ENCODE measurements around the gene LINGO1. TPM values are rescaled to one million over a fixed set of nuclear protein-coding genes. Genes with fewer than 3 reads are reported as not detected.

The LINGO1 gene
- polyA plus RNA-seq, 2 donors: 0.08 to 0.25 TPM

GRCh38 chr15:77579498-77580188 lies 53.1 kb downstream of the LINGO1 start:
- WGBS, 2 donors: 92 to 93% methylated on average over 13 of the region's 13 CpGs
- H3K27me3 ChIP-seq (ENCODE audit: control insufficient read depth in 1 of 2, insufficient read depth in 2 of 2, low read length in 2 of 2): no peaks in the 10 kb centered on the region
- no peaks in the 10 kb centered on the region for H3K4me1 ChIP-seq (ENCODE audit: control insufficient read depth in 2 of 2, insufficient read depth in 2 of 2, low read length in 1 of 2)
- H3K4me3 ChIP-seq (ENCODE audit: low read depth in 1 of 2, low read length in 2 of 2): no peak overlapping the region
- no peaks in the 10 kb centered on the region for H3K36me3 ChIP-seq (ENCODE audit: control insufficient read depth in 2 of 2, insufficient read depth in 2 of 2, low read length in 1 of 2)
- H3K9me3 ChIP-seq (ENCODE audit: control insufficient read depth in 2 of 2, insufficient read depth in 1 of 2, low read depth in 1 of 2, low read length in 1 of 2): no peaks in the 10 kb centered on the region
- no peak overlapping the region for H3K27ac ChIP-seq (ENCODE audit: low read depth in 2 of 2, low read length in 1 of 2)

GRCh38 chr15:77578641-77579372 lies 53.9 kb downstream of the LINGO1 start:
- Histone ChIP-seq H3K4me1 (ENCODE audit: control insufficient read depth in 2 of 2, insufficient read depth in 2 of 2, low read length in 1 of 2) (no peaks in the 10 kb centered on the region), H3K27ac (ENCODE audit: low read depth in 2 of 2, low read length in 1 of 2) (no peak overlapping the region), H3K36me3 (ENCODE audit: control insufficient read depth in 2 of 2, insufficient read depth in 2 of 2, low read length in 1 of 2) (no peaks in the 10 kb centered on the region), H3K4me3 (ENCODE audit: low read depth in 1 of 2, low read length in 2 of 2) (no peak overlapping the region), H3K9me3 (ENCODE audit: control insufficient read depth in 2 of 2, insufficient read depth in 1 of 2, low read depth in 1 of 2, low read length in 1 of 2) (no peaks in the 10 kb centered on the region), H3K27me3 (ENCODE audit: control insufficient read depth in 1 of 2, insufficient read depth in 2 of 2, low read length in 2 of 2) (no peaks in the 10 kb centered on the region)
- WGBS, 2 donors: 83 to 85% methylated on average over 15 of the region's 15 CpGs

GRCh38 chr15:77577366-77577950 lies 55.3 kb downstream of the LINGO1 start:
- no peaks in the 10 kb centered on the region for H3K4me1 ChIP-seq (ENCODE audit: control insufficient read depth in 2 of 2, insufficient read depth in 2 of 2, low read length in 1 of 2)
- no peaks in the 10 kb centered on the region for H3K36me3 ChIP-seq (ENCODE audit: control insufficient read depth in 2 of 2, insufficient read depth in 2 of 2, low read length in 1 of 2)
- WGBS, 2 donors: 51 to 53% methylated on average over 9 of the region's 9 CpGs
- no peak overlapping the region for H3K4me3 ChIP-seq (ENCODE audit: low read depth in 1 of 2, low read length in 2 of 2)
- no peaks in the 10 kb centered on the region for H3K27me3 ChIP-seq (ENCODE audit: control insufficient read depth in 1 of 2, insufficient read depth in 2 of 2, low read length in 2 of 2)
- H3K9me3 ChIP-seq (ENCODE audit: control insufficient read depth in 2 of 2, insufficient read depth in 1 of 2, low read depth in 1 of 2, low read length in 1 of 2): no peaks in the 10 kb centered on the region
- H3K27ac ChIP-seq (ENCODE audit: low read depth in 2 of 2, low read length in 1 of 2): no peak overlapping the region

- Histone ChIP-seq H3K27ac (ENCODE audit: low read depth in 2 of 2, low read length in 1 of 2) (no peak overlapping the region), H3K27me3 (ENCODE audit: control insufficient read depth in 1 of 2, insufficient read depth in 2 of 2, low read length in 2 of 2) (no peaks in the 10 kb centered on the region)
These were observed 56.2 kb downstream of the LINGO1 start for GRCh38 chr15:77576538-77576937.

GRCh38 chr15:77575203-77575934 lies 57.3 kb downstream of the LINGO1 start:
- no peak overlapping the region for H3K4me3 ChIP-seq (ENCODE audit: low read depth in 1 of 2, low read length in 2 of 2)
- no peak overlapping the region for H3K27ac ChIP-seq (ENCODE audit: low read depth in 2 of 2, low read length in 1 of 2)
- H3K4me1 ChIP-seq (ENCODE audit: control insufficient read depth in 2 of 2, insufficient read depth in 2 of 2, low read length in 1 of 2): no peaks in the 10 kb centered on the region
- no peaks in the 10 kb centered on the region for H3K27me3 ChIP-seq (ENCODE audit: control insufficient read depth in 1 of 2, insufficient read depth in 2 of 2, low read length in 2 of 2)
- H3K36me3 ChIP-seq (ENCODE audit: control insufficient read depth in 2 of 2, insufficient read depth in 2 of 2, low read length in 1 of 2): no peaks in the 10 kb centered on the region
- no peaks in the 10 kb centered on the region for H3K9me3 ChIP-seq (ENCODE audit: control insufficient read depth in 2 of 2, insufficient read depth in 1 of 2, low read depth in 1 of 2, low read length in 1 of 2)
- WGBS, 2 donors: 72 to 76% methylated on average over 14 of the region's 14 CpGs

More at GRCh38 chr15:77576538-77576937, 56.2 kb downstream of the LINGO1 start:
- Histone ChIP-seq H3K4me1 (ENCODE audit: control insufficient read depth in 2 of 2, insufficient read depth in 2 of 2, low read length in 1 of 2) (no peaks in the 10 kb centered on the region), H3K4me3 (ENCODE audit: low read depth in 1 of 2, low read length in 2 of 2) (no peak overlapping the region), H3K9me3 (ENCODE audit: control insufficient read depth in 2 of 2, insufficient read depth in 1 of 2, low read depth in 1 of 2, low read length in 1 of 2) (no peaks in the 10 kb centered on the region), H3K36me3 (ENCODE audit: control insufficient read depth in 2 of 2, insufficient read depth in 2 of 2, low read length in 1 of 2) (no peaks in the 10 kb centered on the region)
- 75 to 88% methylated on average over 1 of the region's 1 CpG for WGBS, 2 donors

- Histone ChIP-seq H3K9me3 (ENCODE audit: control insufficient read depth in 2 of 2, insufficient read depth in 1 of 2, low read depth in 1 of 2, low read length in 1 of 2) (no peaks in the 10 kb centered on the region), H3K4me1 (ENCODE audit: control insufficient read depth in 2 of 2, insufficient read depth in 2 of 2, low read length in 1 of 2) (no peaks in the 10 kb centered on the region), H3K36me3 (ENCODE audit: control insufficient read depth in 2 of 2, insufficient read depth in 2 of 2, low read length in 1 of 2) (no peaks in the 10 kb centered on the region), H3K4me3 (ENCODE audit: low read depth in 1 of 2, low read length in 2 of 2) (no peak overlapping the region), H3K27ac (ENCODE audit: low read depth in 2 of 2, low read length in 1 of 2) (no peak overlapping the region), H3K27me3 (ENCODE audit: control insufficient read depth in 1 of 2, insufficient read depth in 2 of 2, low read length in 2 of 2) (no peaks in the 10 kb centered on the region)
- WGBS, 2 donors: 82 to 88% methylated on average over 6 of the region's 6 CpGs
These were observed 58.0 kb downstream of the LINGO1 start for GRCh38 chr15:77574521-77575202.

- no peaks in the 10 kb centered on the region for H3K9me3 ChIP-seq (ENCODE audit: control insufficient read depth in 2 of 2, insufficient read depth in 1 of 2, low read depth in 1 of 2, low read length in 1 of 2)
- no peak overlapping the region for H3K4me3 ChIP-seq (ENCODE audit: low read depth in 1 of 2, low read length in 2 of 2)
- no peak overlapping the region for H3K27ac ChIP-seq (ENCODE audit: low read depth in 2 of 2, low read length in 1 of 2)
- 74 to 80% methylated on average over 4 of the region's 4 CpGs for WGBS, 2 donors
- peaks cover 0 to 2% of the 10 kb centered on the region in 2 donors for H3K4me1 ChIP-seq (ENCODE audit: control insufficient read depth in 2 of 2, insufficient read depth in 2 of 2, low read length in 1 of 2)
- H3K36me3 ChIP-seq (ENCODE audit: control insufficient read depth in 2 of 2, insufficient read depth in 2 of 2, low read length in 1 of 2): no peaks in the 10 kb centered on the region
- H3K27me3 ChIP-seq (ENCODE audit: control insufficient read depth in 1 of 2, insufficient read depth in 2 of 2, low read length in 2 of 2): no peaks in the 10 kb centered on the region
These were observed 58.9 kb downstream of the LINGO1 start for GRCh38 chr15:77573802-77574201.

- Histone ChIP-seq H3K36me3 (ENCODE audit: control insufficient read depth in 2 of 2, insufficient read depth in 2 of 2, low read length in 1 of 2) (no peaks in the 10 kb centered on the region), H3K4me3 (ENCODE audit: low read depth in 1 of 2, low read length in 2 of 2) (no peak overlapping the region), H3K9me3 (ENCODE audit: control insufficient read depth in 2 of 2, insufficient read depth in 1 of 2, low read depth in 1 of 2, low read length in 1 of 2) (no peaks in the 10 kb centered on the region), H3K4me1 (ENCODE audit: control insufficient read depth in 2 of 2, insufficient read depth in 2 of 2, low read length in 1 of 2) (peaks cover 0 to 2% of the 10 kb centered on the region in 2 donors), H3K27me3 (ENCODE audit: control insufficient read depth in 1 of 2, insufficient read depth in 2 of 2, low read length in 2 of 2) (no peaks in the 10 kb centered on the region), H3K27ac (ENCODE audit: low read depth in 2 of 2, low read length in 1 of 2) (no peak overlapping the region)
- 73 to 87% methylated on average over 4 of the region's 4 CpGs for WGBS, 2 donors
These were observed 60.5 kb downstream of the LINGO1 start for GRCh38 chr15:77572186-77572585.

GRCh38 chr15:77571741-77572140 lies 61.0 kb downstream of the LINGO1 start:
- H3K36me3 ChIP-seq (ENCODE audit: control insufficient read depth in 2 of 2, insufficient read depth in 2 of 2, low read length in 1 of 2): no peaks in the 10 kb centered on the region
- no peaks in the 10 kb centered on the region for H3K9me3 ChIP-seq (ENCODE audit: control insufficient read depth in 2 of 2, insufficient read depth in 1 of 2, low read depth in 1 of 2, low read length in 1 of 2)
- WGBS, 2 donors: 88 to 90% methylated on average over 15 of the region's 15 CpGs
- H3K4me3 ChIP-seq (ENCODE audit: low read depth in 1 of 2, low read length in 2 of 2): no peak overlapping the region
- no peaks in the 10 kb centered on the region for H3K27me3 ChIP-seq (ENCODE audit: control insufficient read depth in 1 of 2, insufficient read depth in 2 of 2, low read length in 2 of 2)
- H3K27ac ChIP-seq (ENCODE audit: low read depth in 2 of 2, low read length in 1 of 2): no peak overlapping the region
- peaks cover 0 to 2% of the 10 kb centered on the region in 2 donors for H3K4me1 ChIP-seq (ENCODE audit: control insufficient read depth in 2 of 2, insufficient read depth in 2 of 2, low read length in 1 of 2)
